Activated CD8-positive, alpha-beta T cell treated with anti-CD3 and anti-CD28 coated beads for 36 hours (primary cell): ENCODE data around the gene MRM2. TPM values are rescaled to one million over a fixed set of nuclear protein-coding genes. Genes with fewer than 3 reads are reported as not detected.

Experiments used
- ATAC-seq: fragments of 200-7000 bp; cut with Tn5 transposase; one replicate; pipeline ENCODE4 v1.10.0; 2021; ENCODE audit warnings: mild to moderate bottlenecking, moderate library complexity
- CTCF ChIA-PET: fragments of 350-600 bp; sonication (Branson Sonifier 250); formaldehyde crosslinking; loops from one replicate; lab custom pipeline; 2021; ENCODE audit warnings: antibody characterized with exemption; lab: Charles Lee
- POLR2A ChIA-PET: fragments of 350-600 bp; sonication (Branson Sonifier 250); formaldehyde crosslinking; loops from one replicate; lab custom pipeline; 2021; ENCODE audit warnings: antibody characterized with exemption; lab: Charles Lee
- DNase-seq: peaks from one replicate; pipeline ENCODE4 v3.0.0-alpha.2; 2020
- H3K27ac Mint-ChIP-seq: one replicate; pipeline ENCODE4 v1.8.0; 2021; ENCODE audit warnings: mild to moderate bottlenecking, mixed read lengths
- H3K27me3 Mint-ChIP-seq: one replicate; pipeline ENCODE4 v1.8.0; 2021; ENCODE audit warnings: mixed read lengths
- H3K36me3 Mint-ChIP-seq: one replicate; pipeline ENCODE4 v1.8.0; 2021; ENCODE audit warnings: low read depth, mixed read lengths
- H3K4me1 Mint-ChIP-seq: one replicate; pipeline ENCODE4 v1.8.0; 2021; ENCODE audit warnings: low read depth, mixed read lengths
- H3K4me3 Mint-ChIP-seq: one replicate; pipeline ENCODE4 v1.8.0; 2021; ENCODE audit warnings: mild to moderate bottlenecking, moderate library complexity, mixed read lengths
- H3K9me3 Mint-ChIP-seq: one replicate; pipeline ENCODE4 v1.8.0; 2021; ENCODE audit warnings: mixed read lengths
- intact Hi-C: fragments of 100-400 bp; cut with micrococcal nuclease; formaldehyde crosslinking; loops from one replicate; pipeline ENCODE4 v1.10.0; 2022
- total RNA-seq, 2 experiments: library from RNA; stranded (reverse); gene quantifications; one replicate each; pipeline ENCODE4 v1.2.3, GENCODE V29; 2021
- TF ChIP-seq, protein P1 (sequence below): fragments of 200-600 bp; IDR thresholded peaks from one replicate; pipeline ENCODE4 v1.8.0; 2022; ENCODE audit warnings: antibody characterized with exemption, mild to moderate bottlenecking

The MRM2 gene
- total RNA-seq, 2 experiments from 2014 or later: 30.3 to 31.9 TPM

- peaks cover 28% of the 10 kb centered on the region for H3K4me1 Mint-ChIP-seq
- no peaks in the 10 kb centered on the region for H3K27me3 Mint-ChIP-seq
- no peaks in the 10 kb centered on the region for H3K9me3 Mint-ChIP-seq
- intact Hi-C loops: no loop called here
- CTCF ChIA-PET: interaction anchor here (2.9 kb wide), 1 partner anchor 99 kb away, joined by 13 read pairs; no protein-coding TSS in a partner anchor
- H3K27ac Mint-ChIP-seq: peak overlapping the region; percentile 72
- DNase-seq (peak; percentile 33), ATAC-seq (peak; percentile 22)
- peak overlapping the region; percentile 31 for H3K4me3 Mint-ChIP-seq
- H3K36me3 Mint-ChIP-seq: peaks cover 18% of the 10 kb centered on the region
- TF ChIP-seq, protein P1, sequence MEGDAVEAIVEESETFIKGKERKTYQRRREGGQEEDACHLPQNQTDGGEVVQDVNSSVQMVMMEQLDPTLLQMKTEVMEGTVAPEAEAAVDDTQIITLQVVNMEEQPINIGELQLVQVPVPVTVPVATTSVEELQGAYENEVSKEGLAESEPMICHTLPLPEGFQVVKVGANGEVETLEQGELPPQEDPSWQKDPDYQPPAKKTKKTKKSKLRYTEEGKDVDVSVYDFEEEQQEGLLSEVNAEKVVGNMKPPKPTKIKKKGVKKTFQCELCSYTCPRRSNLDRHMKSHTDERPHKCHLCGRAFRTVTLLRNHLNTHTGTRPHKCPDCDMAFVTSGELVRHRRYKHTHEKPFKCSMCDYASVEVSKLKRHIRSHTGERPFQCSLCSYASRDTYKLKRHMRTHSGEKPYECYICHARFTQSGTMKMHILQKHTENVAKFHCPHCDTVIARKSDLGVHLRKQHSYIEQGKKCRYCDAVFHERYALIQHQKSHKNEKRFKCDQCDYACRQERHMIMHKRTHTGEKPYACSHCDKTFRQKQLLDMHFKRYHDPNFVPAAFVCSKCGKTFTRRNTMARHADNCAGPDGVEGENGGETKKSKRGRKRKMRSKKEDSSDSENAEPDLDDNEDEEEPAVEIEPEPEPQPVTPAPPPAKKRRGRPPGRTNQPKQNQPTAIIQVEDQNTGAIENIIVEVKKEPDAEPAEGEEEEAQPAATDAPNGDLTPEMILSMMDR: no peak
- POLR2A ChIA-PET: interaction anchor here (0.6 kb wide), 1 partner anchor 43 kb away, joined by 5 read pairs; no protein-coding TSS in a partner anchor
Measured at GRCh38 chr7:2248984-2249694, 7.1 kb upstream of the MRM2 start.

DNA sequence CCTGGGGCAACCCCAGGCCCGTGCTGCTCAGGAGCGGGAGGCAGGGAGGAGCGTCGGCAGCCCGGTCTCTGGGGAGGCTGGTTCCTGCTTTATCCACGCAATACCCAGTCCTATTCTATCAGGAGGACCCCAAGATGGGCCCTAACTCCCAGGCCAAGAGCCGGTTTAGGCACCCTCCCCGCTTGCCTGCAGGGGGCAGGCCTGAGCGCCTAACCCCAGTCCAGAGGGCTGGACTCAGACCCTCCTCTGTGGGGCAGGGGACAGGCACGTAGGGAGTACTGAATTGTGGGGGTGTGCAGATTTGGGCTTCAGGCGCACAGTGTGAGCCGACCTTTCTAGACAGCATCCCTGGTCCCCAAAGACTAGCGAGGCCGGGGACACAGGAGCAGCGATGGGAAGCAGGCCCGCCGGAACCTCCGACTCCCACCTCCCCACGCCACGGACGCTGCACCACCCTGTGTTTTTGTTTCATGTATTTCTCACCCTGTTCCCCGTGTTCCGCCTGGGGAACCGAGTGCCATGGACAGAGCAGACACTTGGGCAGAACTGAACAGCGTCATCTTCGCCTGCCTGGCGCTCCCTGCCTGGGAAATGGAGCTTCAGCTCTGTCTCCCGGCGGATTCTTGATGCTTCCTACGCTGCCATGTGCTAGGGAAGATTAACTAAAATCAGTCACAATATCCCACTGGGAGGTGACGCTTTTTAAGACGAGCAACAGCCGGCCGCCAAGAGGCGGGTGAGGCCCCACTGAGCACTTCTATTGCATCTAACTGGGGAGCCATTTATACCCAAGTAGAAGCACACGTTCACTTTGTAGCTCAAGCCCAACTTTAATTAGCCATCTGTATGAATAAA, 5.4 kb upstream of the MRM2 start:
- no peak overlapping the region for H3K27ac Mint-ChIP-seq
- ChIA-PET POLR2A (no interaction called here), CTCF (interaction anchor here (0.6 to 2.9 kb wide), 6 partner anchors 12 to 109 kb away, joined by 3 to 13 read pairs (median 4); no protein-coding TSS in a partner anchor)
- peak; percentile 52 for ATAC-seq
- no peaks in the 10 kb centered on the region for H3K27me3 Mint-ChIP-seq
- peak; percentile 35 for DNase-seq
- no peak overlapping the region for H3K4me3 Mint-ChIP-seq
- H3K4me1 Mint-ChIP-seq: peaks cover 28% of the 10 kb centered on the region
- no peaks in the 10 kb centered on the region for H3K9me3 Mint-ChIP-seq
- H3K36me3 Mint-ChIP-seq: peaks cover 18% of the 10 kb centered on the region
- intact Hi-C loops: no loop called here
- TF ChIP-seq, protein P1: peak; percentile 65

DNA sequence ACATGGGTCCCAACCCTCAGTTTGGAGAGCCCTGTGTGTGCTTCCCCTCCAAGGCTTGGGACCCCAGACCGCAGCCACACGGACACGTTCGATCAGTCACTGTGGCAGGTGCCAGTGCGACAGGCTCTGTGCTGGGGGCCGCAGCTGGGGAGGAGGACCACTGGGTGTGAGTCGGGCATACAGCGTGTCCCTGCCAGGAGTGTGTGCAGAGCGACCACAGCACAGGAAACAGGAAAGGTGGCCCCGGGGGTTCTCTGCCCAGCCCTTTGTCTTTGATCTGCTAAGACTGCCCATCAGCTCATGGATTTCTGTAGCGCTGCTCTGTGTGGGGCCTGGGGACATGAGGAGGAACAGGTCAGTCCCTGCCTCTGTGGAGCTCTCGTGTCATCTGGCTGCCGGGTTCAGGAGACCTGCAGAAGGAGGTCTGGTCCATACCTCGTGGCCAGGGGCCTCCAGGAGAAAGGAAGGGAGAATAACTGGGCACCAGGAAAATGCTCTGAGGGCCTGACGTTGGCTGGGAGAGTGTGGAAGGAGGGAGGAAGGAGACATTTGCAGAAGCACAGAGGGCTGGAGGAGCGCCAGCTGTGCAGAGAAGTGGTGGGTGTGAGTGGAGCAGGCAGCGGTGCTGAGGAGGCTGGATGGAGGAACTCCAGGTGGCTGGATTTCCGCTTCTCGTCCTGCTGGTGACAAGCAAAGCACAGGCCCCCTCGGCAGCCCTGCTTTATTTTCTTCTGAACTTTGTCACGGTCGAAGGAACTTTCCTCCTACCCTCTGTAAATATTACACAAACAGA, 4.1 kb upstream of the MRM2 start:
- no peak for DNase-seq
- no peak overlapping the region for H3K27ac Mint-ChIP-seq
- POLR2A ChIA-PET: no interaction called here
- CTCF ChIA-PET: interaction anchor here (1.2 to 1.3 kb wide), 2 partner anchors 14 to 102 kb away, joined by 3 to 5 read pairs; partner anchors contain the start of gene MAD1L1
- H3K36me3 Mint-ChIP-seq: peaks cover 17% of the 10 kb centered on the region
- no peaks in the 10 kb centered on the region for H3K27me3 Mint-ChIP-seq
- H3K4me1 Mint-ChIP-seq: peaks cover 25% of the 10 kb centered on the region
- no peaks in the 10 kb centered on the region for H3K9me3 Mint-ChIP-seq
- ATAC-seq: no peak
- no peak overlapping the region for H3K4me3 Mint-ChIP-seq
- TF ChIP-seq, protein P1: no peak
- intact Hi-C loops: no loop called here

DNA sequence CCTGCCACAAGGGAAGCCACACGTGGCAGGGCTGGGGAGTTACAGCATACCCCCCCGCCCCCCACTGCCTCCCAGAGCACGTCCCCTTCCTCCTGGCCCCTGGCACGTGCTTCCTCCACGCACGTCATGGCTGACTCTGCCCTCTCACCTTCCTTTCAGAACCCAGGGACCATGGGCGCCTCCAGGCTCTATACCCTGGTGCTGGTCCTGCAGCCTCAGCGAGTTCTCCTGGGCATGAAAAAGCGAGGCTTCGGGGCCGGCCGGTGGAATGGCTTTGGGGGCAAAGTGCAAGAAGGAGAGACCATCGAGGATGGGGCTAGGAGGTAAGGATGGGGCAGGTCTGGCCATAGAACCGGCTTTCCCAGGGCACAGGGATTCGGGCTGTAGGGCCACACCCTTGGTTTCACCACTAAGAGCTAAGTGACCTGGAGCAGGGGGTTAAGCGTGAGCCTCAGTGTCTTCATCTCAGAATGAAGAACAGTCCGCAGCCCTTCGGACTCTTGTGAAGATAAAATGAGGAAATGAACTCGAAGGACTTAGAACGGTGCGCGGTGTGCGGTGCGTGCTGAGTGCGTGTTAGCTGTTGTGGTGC, 2.5 kb upstream of the MRM2 start:
- H3K4me3 Mint-ChIP-seq: no peak overlapping the region
- ATAC-seq (no peak), DNase-seq (no peak)
- POLR2A ChIA-PET: interaction anchor here (1.1 kb wide), 1 partner anchor 9 kb away, joined by 4 read pairs; no protein-coding TSS in a partner anchor
- TF ChIP-seq, protein P1: no peak
- H3K4me1 Mint-ChIP-seq: peaks cover 31% of the 10 kb centered on the region
- CTCF ChIA-PET: interaction anchor here (1.3 kb wide), 1 partner anchor 103 kb away, joined by 4 read pairs; no protein-coding TSS in a partner anchor
- H3K9me3 Mint-ChIP-seq: no peaks in the 10 kb centered on the region
- H3K27me3 Mint-ChIP-seq: no peaks in the 10 kb centered on the region
- intact Hi-C loops: no loop called here
- H3K27ac Mint-ChIP-seq: no peak overlapping the region
- H3K36me3 Mint-ChIP-seq: peaks cover 16% of the 10 kb centered on the region
